ENCODE data around the gene SDS. TPM values are rescaled to one million over a fixed set of nuclear protein-coding genes. Genes with fewer than 3 reads are reported as not detected.
A peak's percentile ranks its signal among the peaks of the same experiment; 100 is the strongest.

Gene SDS
- total RNA-seq, 1 experiment from 2014 or later: not detected

DNA sequence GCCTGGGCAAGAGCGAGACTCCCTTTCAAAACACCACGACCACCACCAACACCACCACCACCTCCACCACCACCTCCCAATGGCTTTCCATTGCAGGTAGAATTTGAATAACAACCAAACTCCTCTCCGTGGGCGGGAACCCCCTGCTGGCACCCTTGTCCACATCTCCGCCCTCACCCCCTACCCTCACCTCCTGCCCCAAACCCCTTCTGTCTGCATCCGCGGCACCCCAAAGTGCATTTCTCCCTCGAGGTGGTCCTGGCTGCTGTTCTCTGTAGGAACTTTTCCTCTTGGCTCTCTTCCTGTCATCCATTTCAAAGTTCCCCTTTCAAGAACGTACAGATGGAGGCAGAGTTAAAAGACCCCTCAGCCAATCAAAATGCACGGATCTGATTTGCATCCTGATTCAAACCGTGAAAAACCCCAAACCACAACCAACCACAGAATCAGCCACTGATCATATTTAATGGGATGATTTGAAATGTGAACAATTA, 22.3 kb upstream of the SDS start:
- DNase-seq (ENCODE audit: low read depth): no peak

GRCh38 chr12:113424915-113425823, 21.5 kb upstream of the SDS start:
- DNase-seq (ENCODE audit: low read depth): peak; percentile 35

- no peak for DNase-seq (ENCODE audit: low read depth)
These were observed 20.8 kb upstream of the SDS start for GRCh38 chr12:113424456-113424855.

GRCh38 chr12:113422886-113423669, 19.4 kb upstream of the SDS start:
- DNase-seq (ENCODE audit: low read depth): no peak

- DNase-seq (ENCODE audit: low read depth): peak; percentile 94
These were observed 18.6 kb upstream of the SDS start, which contains the start of gene SDSL for GRCh38 chr12:113422030-113422885. Gene SDSL, plus strand, starts transcription at chr12:113422380. Its CDS starts 5,603 bp downstream, at chr12:113427983.

GRCh38 chr12:113420996-113421595, 17.4 kb upstream of the SDS start:
- no peak for DNase-seq (ENCODE audit: low read depth)

GRCh38 chr12:113418213-113418879, 14.7 kb upstream of the SDS start:
- DNase-seq (ENCODE audit: low read depth): no peak

DNA sequence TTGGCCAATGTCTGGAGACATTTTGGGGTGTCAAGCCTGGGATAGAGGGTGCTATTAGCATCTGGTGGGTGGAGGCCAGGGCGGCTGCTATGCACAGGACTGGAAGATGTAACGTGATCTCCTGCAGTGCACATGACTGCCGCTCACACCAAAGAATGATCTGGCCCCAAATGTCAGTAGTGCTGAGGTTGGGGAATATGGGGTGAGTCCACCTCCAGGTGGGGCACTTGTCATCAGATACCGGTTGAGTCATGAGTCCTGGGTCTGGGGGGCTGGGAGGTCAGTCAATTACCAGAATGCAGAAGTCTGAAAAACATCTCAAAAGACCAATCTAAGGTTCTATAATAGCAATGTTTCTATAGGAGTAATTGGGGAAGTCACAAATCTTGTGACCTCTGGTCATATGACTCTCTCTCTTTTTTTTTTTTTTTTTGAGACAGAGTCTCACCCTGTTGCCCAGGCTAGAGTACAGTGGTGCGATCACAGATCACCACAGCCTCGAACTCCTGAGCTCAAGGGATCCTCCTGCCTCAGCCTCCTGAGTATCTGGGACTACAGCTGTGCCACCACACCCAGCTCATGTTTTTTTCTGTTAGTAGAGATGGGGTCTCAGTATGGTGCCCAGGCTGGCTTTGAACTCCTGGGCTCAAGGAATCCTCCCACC, 12.5 kb upstream of the SDS start:
- no peak for DNase-seq (ENCODE audit: low read depth)

- DNase-seq (ENCODE audit: low read depth): no peak
These were observed 10.9 kb upstream of the SDS start for GRCh38 chr12:113414519-113415038.

DNA sequence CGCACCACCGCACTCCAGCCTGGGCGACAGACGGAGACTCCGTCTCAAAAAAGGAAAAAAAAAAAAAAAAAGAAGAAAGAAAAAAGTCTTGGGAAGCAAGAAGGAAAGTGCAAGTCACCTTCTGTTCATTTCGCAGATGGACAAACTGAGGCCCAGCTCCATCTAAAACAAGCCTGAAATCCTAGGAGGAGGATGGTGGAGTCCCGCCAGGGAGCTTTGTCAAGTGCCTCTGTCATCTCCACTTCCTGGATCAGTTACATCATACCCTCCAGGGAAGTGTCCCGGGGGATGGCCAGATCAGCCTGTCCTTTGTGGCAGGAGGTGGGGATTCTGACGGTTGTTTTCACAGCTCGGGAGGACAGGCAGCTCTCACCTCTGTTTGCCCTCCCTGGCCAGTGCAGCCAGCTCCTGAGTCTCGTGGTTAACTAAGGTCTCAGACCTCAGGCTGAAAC, 9.8 kb upstream of the SDS start:
- peak; percentile 27 for DNase-seq (ENCODE audit: low read depth)

- no peak for DNase-seq (ENCODE audit: low read depth)
These were observed 5.9 kb upstream of the SDS start for GRCh38 chr12:113409462-113410124.

GRCh38 chr12:113408756-113409298, 5.1 kb upstream of the SDS start:
- DNase-seq (ENCODE audit: low read depth): no peak

DNA sequence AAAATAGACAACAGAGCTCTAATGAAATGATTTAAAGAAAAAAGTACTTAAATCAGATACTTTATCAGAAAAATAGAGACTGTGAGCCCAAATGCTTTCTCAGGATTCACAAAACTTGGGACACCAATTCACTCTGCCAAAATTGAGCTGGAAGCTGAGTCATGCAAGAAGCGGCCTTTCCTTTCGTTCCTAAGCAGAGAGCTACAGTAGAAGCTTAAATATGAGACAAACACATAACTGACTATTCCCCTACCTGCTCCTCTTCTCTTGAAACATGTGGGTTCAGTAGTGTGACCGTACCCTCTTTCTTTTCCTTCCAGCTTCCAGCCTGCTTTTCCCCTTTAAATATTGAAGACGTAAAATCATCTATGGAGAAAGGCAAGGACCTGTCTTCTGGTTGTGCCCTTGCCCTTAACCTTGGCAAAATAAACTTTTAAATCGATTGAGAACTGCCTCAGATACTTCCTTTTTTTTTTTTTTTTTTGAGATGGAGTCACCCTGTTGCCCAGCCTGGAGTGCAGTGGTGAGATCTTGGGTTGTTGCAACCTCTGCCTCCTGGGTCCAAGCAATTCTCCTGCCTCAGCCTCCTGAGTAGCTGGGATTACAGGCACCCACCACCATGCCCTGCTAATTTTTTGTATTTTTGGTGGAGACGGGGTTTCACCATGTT, 4.4 kb upstream of the SDS start:
- peak; percentile 29 for DNase-seq (ENCODE audit: low read depth)

- DNase-seq (ENCODE audit: low read depth): no peak
These were observed 2.0 kb upstream of the SDS start for GRCh38 chr12:113405694-113406093.

DNA sequence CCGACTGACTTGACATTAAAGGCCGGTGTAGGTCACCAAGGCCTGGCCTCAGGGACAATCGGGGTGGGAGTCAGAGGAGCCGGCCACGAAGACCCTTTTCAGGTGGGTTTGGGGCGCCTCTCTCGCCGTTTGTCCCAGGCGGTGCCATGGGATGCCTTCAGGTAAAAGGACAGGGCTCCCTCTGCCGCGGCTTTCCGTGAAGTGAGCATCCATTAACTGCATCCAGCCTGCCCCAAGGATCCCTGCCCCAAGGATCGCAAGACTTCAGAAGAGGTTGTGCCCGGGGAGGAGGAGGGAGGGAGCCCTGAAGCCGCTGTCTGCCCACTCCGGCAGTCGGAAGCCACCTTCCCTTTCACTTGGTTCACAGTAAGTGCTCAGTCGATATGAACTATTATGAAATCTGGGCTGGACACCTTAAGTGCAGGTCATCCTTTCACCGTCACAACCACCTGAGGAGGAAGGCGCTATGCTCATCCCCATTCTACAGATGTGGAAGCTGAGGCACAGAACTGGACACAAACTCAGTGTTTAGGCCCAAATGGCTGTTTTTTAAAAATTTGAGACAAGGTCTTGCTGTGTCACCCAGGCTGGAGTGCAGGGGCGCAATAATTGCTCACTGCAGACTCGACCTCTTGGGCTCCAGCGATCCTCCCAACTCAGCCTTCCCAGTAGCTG, 964 bp downstream of the SDS start:
- no peak for DNase-seq (ENCODE audit: low read depth)

- DNase-seq (ENCODE audit: low read depth): no peak
These were observed 2.4 kb downstream of the SDS start for GRCh38 chr12:113401066-113402000.

DNA sequence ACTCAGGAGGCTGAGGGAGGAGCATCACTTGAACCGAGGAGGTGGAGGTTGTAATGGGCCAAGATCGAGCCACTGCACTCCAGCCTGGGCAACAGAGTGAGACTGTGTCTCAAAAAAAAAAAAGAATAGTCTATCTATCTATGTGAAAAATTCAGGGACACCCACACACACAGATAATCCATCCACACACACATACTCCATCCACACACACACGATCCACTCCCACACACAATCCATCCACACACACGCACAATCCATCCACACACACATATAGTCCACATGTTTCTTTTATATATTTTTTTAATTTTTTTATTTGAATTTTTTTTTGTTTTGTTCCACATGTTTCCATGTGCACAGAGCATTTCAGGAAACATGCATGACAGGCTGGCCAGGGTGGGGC, 3.3 kb downstream of the SDS start:
- no peak for DNase-seq (ENCODE audit: low read depth)
